ENCODE measurements around the gene HSPA12A.
"Not testable (repeated sequence)": the region's sequence is repeated elsewhere in the genome, so short reads cannot be mapped to it uniquely, and the experiment has no call there.

- not testable (repeated sequence) for TF ChIP-seq CTCF, POLR2A (IDR thresholded peaks at IDR 0.05)
Observed at GRCh38 chr10:116711803-116712202, 30.6 kb downstream of the HSPA12A start.
